Activated effector memory CD4-positive, alpha-beta T cell treated with Interleukin-2 at 50 U/mL for 16 hours (primary cell): ENCODE results near the gene DNAH1.

Experiments
- DNase-seq: peaks from one replicate; pipeline ENCODE4 v3.0.0-alpha.2; 2020

The DNAH1 gene

GRCh38 chr3:52343946-52344600, 28.0 kb downstream of the DNAH1 start:
- no peak for DNase-seq

DNA sequence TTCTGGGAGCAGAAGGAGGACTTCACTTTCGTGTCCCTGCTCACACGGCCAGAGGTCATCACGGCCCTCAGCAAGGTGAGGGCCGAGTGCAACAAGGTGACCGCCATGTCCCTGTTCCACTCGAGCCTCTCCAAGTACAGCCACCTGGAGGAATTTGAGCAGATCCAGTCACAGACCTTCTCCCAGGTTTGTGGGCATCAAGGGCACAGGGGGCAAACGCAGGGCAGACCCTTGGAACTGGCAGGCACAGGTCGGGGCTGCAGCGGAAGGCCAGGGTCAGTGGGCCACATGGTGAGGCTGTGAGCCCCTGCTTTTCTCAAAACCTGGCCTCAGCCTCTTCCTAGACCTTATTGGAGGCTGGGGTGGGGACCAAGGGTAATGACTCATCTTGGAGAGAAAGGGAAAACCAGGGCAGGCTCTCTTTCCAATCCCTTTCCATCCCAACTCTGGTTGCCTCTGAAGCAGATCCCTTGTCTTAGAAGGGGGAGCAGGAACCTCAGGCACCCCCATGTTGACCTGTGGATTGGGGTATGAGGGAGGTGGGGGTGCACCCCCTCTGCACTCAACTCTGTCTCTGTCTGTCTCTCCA, 29.5 kb downstream of the DNAH1 start:
- DNase-seq: no peak

GRCh38 chr3:52346623-52347530, 30.8 kb downstream of the DNAH1 start:
- DNase-seq: no peak

GRCh38 chr3:52347716-52348635, 31.9 kb downstream of the DNAH1 start:
- DNase-seq: no peak

GRCh38 chr3:52349131-52349530, 33.0 kb downstream of the DNAH1 start:
- no peak for DNase-seq

- DNase-seq: no peak
Measured at GRCh38 chr3:52349611-52350395, 33.7 kb downstream of the DNAH1 start.

DNA sequence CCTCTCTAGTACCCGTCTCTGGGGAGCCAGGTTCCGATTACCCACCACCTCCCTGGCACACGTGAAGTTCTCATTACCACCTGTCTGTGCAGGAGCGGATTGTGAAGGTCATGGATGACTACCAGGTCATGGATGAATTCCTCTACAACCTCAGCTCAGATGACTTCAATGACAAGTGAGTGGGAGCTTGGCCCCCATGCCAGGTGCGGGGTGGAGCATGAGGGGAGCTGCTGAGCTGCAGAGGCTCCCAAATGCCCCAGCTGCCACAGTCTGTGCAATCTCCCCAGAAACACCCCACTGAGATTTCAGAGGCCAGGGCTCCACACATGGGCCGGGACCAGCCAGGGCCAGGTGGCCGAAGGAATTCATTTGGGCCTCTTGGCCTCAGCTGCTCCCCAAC, 34.3 kb downstream of the DNAH1 start:
- no peak for DNase-seq

DNA sequence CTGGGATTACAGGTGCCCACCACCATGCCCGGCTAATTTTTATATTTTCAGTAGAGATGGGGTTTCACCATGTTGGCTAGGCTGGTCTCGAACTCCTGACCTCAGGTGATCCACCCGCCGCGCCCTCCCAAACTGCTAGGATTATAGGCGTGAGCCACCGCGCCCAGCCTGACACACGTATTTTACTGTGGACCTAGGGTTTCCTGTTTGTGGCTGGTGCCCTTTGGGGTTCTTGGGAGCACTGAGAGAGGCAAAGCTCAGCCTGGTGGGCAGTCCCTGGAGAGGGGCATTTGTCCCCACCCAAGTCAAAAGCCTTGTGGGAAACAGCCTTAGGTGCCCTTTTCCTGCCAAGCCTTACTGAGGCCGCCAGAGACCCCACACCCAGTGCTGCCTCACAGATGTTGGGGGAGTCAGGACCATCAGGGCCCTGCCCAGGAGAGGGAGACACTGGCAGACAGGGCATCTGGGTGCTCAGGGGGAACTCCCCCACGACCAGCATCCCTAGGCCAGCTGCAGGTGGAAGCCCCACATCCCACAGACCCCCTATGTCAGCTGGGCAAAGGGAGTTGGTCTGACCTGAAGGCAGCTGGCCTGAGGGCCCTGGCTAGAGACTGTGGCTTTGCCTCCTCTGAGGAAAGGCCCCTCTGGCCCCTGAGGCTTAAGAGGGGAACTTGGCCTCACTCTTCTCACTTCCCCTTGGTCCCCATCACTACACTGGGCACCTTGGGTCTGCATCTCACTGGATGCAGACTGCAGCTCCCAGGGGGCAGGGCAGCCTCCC, 35.1 kb downstream of the DNAH1 start:
- DNase-seq: no peak

- no peak for DNase-seq
Measured at GRCh38 chr3:52351762-52352368, 35.7 kb downstream of the DNAH1 start.

- DNase-seq: no peak
Measured at GRCh38 chr3:52352566-52352965, 36.4 kb downstream of the DNAH1 start.

DNA sequence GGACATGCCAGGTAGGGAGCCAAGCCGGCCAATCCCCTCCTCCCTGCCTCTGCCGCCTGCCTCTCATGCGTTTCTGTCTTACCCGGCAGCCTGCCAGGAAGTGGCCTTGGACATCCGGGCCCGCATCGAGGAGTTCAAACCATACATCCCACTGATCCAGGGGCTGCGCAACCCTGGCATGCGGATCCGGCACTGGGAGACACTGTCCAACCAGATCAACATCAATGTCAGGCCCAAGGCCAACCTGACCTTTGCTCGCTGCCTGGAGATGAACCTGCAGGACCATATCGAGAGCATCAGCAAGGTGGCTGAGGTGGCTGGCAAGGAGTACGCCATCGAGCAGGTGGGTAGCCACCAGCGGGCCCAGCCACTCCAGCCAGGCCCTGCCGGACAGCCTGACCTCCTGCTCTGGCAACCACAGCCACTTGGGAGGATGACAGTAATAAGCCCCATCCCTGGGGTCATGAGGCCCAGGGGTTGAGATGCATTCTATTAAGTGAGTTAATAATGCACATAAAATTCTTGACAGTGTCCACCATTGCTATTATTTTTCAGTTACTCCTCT, 37.3 kb downstream of the DNAH1 start:
- no peak for DNase-seq

DNA sequence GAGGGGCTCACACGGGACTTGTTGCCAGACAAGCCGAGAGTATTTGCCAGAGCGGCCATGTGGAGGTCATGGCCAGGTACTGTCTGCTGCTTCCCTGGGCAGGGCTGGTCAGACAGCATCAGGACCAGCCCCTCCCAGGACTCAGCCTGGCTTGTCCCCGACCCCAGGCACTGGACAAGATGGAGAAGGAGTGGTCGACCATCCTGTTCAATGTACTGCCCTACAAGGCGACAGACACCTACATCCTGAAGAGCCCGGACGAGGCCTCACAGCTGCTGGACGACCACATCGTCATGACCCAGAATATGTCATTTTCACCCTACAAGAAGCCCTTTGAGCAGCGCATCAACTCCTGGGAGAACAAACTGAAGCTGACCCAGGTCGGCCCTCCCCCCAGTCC, 38.6 kb downstream of the DNAH1 start:
- no peak for DNase-seq

- no peak for DNase-seq
Measured at GRCh38 chr3:52355526-52355925, 39.4 kb downstream of the DNAH1 start.

DNA sequence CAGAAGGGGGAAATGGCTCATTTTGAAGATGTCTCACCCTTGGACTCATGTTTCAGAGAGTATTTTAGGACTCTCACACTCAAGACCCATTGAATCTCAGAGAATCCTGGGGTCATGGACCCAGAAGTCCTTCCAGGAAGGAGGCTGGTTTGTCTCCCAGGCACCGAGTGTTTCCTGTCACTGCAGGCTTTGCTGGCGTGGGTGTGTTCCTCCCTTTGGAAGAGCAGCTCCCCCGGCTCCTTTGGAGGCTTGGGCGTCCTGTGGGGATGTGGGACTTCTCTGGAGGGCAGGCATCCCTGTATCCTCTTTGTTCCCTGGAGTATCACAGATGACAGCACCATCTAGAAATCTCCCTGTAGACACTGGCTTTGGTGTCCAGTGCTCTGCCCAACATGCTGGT, 40.0 kb downstream of the DNAH1 start:
- no peak for DNase-seq

DNA sequence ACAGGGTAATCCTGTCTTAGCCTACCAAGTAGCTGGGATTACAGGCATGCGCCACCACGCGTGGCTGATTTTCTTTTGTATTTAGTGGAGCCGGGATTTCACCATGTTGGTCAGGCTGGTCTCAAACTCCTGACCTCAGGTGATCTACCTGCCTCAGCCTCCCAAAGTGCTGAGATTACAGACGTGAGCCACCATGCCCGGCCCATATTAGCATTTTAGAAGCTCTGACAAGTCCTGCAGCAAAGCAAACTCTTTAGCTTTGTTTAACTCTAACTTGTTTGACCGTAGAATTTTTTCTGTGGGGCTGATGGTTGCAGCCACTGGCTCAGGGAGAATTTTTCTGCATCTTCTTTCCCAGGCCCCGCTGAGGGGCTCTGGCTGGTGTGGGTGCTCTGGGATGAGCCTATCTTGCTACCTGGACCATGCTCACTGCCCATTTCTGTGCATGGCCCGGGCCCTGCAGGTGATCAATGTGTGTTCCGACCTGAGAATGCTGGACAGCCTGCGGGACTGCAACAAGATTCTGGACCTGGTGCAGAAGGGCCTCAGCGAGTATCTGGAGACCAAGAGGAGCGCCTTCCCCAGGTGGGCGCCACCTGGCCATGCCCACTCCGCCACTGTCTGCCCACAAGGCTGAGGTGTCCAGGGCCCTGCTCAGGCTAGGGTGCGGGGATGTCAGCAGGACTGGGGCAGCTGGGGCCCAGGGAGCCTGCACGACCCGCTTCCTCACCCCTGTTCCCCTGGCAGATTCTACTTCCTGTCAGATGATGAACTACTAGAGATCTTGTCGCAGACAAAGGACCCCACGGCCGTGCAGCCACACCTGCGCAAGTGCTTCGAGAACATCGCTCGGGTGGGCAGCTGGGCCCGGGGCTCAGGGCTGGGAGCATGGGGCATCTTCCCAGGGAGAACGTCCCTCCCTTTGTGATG, 41.3 kb downstream of the DNAH1 start:
- DNase-seq: no peak

DNA sequence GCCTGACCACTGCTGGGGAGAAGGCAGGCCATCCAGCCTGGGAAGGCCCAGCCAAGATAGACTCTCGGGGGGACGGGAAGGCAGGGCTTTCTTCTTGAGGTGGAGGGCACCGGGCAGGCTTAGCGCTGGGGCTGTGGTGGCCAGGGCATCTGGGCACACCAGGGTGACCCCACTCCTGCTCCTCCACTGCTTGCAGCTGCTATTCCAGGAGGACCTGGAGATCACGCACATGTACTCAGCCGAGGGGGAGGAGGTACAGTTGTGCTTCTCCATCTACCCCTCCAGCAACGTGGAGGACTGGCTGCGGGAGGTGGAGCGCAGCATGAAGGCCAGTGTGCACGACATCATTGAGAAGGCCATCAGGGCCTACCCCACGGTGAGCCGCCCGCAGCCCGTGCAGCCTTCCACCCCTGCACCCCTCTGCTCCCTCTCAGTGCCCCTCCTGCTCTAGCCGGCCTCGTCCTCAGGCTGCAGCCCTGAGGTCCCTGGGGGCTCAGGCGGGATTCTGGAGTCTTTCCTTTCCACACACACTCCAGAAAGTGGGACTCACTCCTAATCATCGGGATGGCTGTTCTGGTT, 42.3 kb downstream of the DNAH1 start:
- DNase-seq: no peak

DNA sequence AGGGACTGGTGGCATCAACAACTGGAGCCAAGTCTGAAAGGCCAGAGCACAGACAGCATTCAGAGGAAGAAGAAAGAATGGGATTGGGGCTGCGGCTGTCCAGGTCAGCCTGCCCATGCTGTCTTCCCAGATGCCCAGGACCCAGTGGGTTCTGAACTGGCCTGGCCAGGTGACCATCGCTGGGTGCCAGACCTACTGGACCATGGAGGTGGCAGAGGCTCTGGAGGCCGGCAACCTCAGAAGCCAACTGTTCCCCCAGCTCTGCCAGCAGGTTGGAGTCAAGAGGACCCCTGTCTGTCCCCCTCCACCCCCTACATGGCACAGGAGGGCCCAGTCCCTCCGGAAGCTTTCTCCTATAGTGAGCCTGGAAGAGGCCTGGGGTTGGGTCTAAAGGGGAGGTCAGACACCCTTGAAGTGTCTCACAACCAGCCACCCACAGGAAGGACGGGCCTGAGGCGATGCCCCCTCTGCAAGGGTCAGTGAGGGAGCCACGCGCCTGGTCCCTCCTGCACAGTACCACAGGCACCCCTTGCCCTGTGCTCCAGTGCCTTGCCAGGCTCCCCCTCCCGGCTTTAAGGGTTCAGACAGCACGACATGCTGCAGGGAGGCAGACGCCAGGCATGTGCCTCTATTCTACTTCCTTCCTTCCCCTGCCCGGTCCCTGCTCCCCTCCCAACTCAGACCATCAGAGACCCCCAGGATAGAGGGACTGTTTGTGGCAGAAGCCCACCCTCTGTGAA, 43.2 kb downstream of the DNAH1 start:
- no peak for DNase-seq

DNA sequence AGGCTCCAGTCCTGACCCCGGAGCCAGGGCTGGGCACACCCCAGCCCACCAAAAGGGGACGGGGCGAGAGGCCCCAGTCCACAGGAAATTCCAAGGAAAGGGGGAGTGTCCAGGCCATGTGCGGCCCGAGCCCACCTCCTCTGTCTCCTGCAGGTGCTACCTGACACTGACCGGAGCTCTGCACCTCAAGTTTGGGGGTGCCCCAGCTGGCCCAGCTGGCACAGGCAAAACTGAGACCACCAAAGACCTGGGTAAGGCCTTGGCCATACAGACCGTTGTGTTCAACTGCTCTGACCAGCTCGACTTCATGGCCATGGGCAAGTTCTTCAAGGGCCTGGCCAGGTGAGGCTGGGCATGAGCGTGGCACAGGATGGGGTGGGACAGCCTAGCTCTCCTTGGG, 44.9 kb downstream of the DNAH1 start:
- DNase-seq: no peak
